Suprapubic skin (tissue), 4 donors: ENCODE measurements around the gene RIT1. TPM values are rescaled to one million over a fixed set of nuclear protein-coding genes. Genes with fewer than 3 reads are reported as not detected.

Experiments used
- DNase-seq, 2 donors: peaks; one replicate each; pipeline ENCODE4 v3.0.0-alpha.2; 2019; ENCODE audit warnings: low spot score in 2 of 2
- H3K27ac ChIP-seq: fragments of 200-600 bp; sonication (generic); one replicate; pipeline ENCODE4 v1.5.1; 2019
- H3K27me3 ChIP-seq: fragments of 200-600 bp; sonication (generic); one replicate; pipeline ENCODE4 v1.5.1; 2019
- H3K36me3 ChIP-seq: fragments of 200-600 bp; sonication (generic); one replicate; pipeline ENCODE4 v1.5.1; 2019
- H3K4me1 ChIP-seq: fragments of 200-600 bp; sonication (generic); one replicate; pipeline ENCODE4 v1.5.1; 2019
- H3K4me3 ChIP-seq: fragments of 200-600 bp; sonication (generic); one replicate; pipeline ENCODE4 v1.5.1; 2019; ENCODE audit warnings: mild to moderate bottlenecking
- H3K9me3 ChIP-seq: fragments of 200-600 bp; sonication (generic); one replicate; pipeline ENCODE4 v1.5.1; 2019
- CTCF ChIP-seq, 2 donors: fragments of 200-600 bp in 1 of 2; fragments of 450-650 bp in 1 of 2; sonication (generic) in 1 of 2; IDR thresholded peaks; one replicate each; pipeline ENCODE4 v1.5.1; 2016 to 2019; ENCODE audit warnings: antibody characterized with exemption in 2 of 2, mild to moderate bottlenecking in 1 of 2, moderate library complexity in 1 of 2
- EP300 ChIP-seq: sonication (generic); formaldehyde crosslinking; IDR thresholded peaks from one replicate; pipeline ENCODE4 v1.6.1; 2017; ENCODE audit warnings: antibody characterized with exemption
- POLR2A ChIP-seq, 2 donors: fragments of 450-650 bp; IDR thresholded peaks; one replicate each; pipeline ENCODE4 v1.6.1; 2017; ENCODE audit warnings: antibody characterized with exemption in 2 of 2, mild to moderate bottlenecking in 2 of 2, moderate library complexity in 2 of 2
- POLR2AphosphoS5 ChIP-seq, 3 donors: sonication (generic); formaldehyde crosslinking; IDR thresholded peaks; one replicate each; pipeline ENCODE4 v1.6.1; 2017; ENCODE audit warnings: antibody characterized with exemption in 3 of 3
- WGBS: methylation state at CpG from one replicate; pipeline ENCODE4 v1.1.5; 2018; 5-methylcytosine and 5-hydroxymethylcytosine counted together
- total RNA-seq, 4 donors: library from RNA; depleted of rRNA; stranded (reverse); fragments of >200 nt; gene quantifications; one replicate each; pipeline ENCODE4 v1.1.0, GENCODE V29; 2016

Gene RIT1
- total RNA-seq, 4 donors from 2014 or later = 18.1 to 30.8 (median 23.8) TPM

DNA sequence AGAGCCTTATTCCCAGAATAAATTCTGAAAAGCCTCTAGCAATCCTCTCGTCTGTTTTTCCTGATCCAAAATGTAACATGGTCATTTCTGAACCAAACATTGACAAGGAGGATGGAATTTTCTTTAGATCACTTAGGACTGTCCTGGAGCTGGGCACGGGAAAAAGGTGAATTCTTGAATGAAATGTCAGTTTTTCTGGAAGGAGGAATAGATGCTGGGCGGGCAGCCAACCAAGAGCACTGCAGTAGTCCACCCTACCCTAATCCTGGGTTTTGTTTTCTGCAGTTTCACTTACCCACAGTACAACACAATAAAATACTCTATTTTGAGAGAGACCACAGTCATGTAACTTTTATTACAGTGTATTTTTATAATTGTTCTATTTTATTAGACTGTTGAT is 20.9 kb downstream of the RIT1 start:
- H3K4me1 ChIP-seq = peaks cover 16% of the 10 kb centered on the region
- H3K27me3 ChIP-seq = no peaks in the 10 kb centered on the region
- no peak overlapping the region for H3K4me3 ChIP-seq
- WGBS = 72% methylated on average over 3 of the region's 3 CpGs
- DNase-seq = no peak
- H3K36me3 ChIP-seq = no peaks in the 10 kb centered on the region
- no peak overlapping the region for H3K27ac ChIP-seq
- no peaks in the 10 kb centered on the region for H3K9me3 ChIP-seq
- no peak for TF ChIP-seq CTCF (IDR thresholded peaks at IDR 0.05)
- TF ChIP-seq POLR2A (IDR thresholded peaks at IDR 0.05) = no peak
- TF ChIP-seq EP300 = no peak
- TF ChIP-seq POLR2AphosphoS5 (IDR thresholded peaks at IDR 0.05) = no peak

- Histone ChIP-seq H3K27me3 (no peaks in the 10 kb centered on the region), H3K4me1 (peaks cover 16% of the 10 kb centered on the region), H3K4me3 (no peak overlapping the region), H3K36me3 (no peaks in the 10 kb centered on the region), H3K9me3 (no peaks in the 10 kb centered on the region), H3K27ac (no peak overlapping the region)
- 65% methylated on average over 2 of the region's 2 CpGs for WGBS
- DNase-seq = no peak
- TF ChIP-seq POLR2AphosphoS5 (IDR thresholded peaks at IDR 0.05) = no peak
- no peak for TF ChIP-seq CTCF (IDR thresholded peaks at IDR 0.05)
- no peak for TF ChIP-seq EP300
- no peak for TF ChIP-seq POLR2A (IDR thresholded peaks at IDR 0.05)
Measured at GRCh38 chr1:155889566-155889965, 21.6 kb downstream of the RIT1 start.

- Histone ChIP-seq H3K9me3 (no peaks in the 10 kb centered on the region), H3K27ac (no peak overlapping the region), H3K4me1 (peaks cover 9% of the 10 kb centered on the region), H3K27me3 (no peaks in the 10 kb centered on the region), H3K4me3 (no peak overlapping the region), H3K36me3 (no peaks in the 10 kb centered on the region)
- TF ChIP-seq POLR2A (IDR thresholded peaks at IDR 0.05) = no peak
- TF ChIP-seq POLR2AphosphoS5 (IDR thresholded peaks at IDR 0.05) = no peak
- no peak for TF ChIP-seq EP300
- TF ChIP-seq CTCF (IDR thresholded peaks at IDR 0.05) = no peak
- WGBS = 91% methylated on average over 5 of the region's 5 CpGs
- no peak for DNase-seq
Measured at GRCh38 chr1:155888481-155888880, 22.7 kb downstream of the RIT1 start.

- DNase-seq = no peak
- Histone ChIP-seq H3K36me3 (no peaks in the 10 kb centered on the region), H3K4me3 (no peak overlapping the region), H3K27me3 (no peaks in the 10 kb centered on the region), H3K4me1 (no peaks in the 10 kb centered on the region), H3K9me3 (no peaks in the 10 kb centered on the region), H3K27ac (no peak overlapping the region)
- no peak for TF ChIP-seq POLR2A (IDR thresholded peaks at IDR 0.05)
- TF ChIP-seq POLR2AphosphoS5 (IDR thresholded peaks at IDR 0.05) = no peak
- no peak for TF ChIP-seq EP300
- TF ChIP-seq CTCF (IDR thresholded peaks at IDR 0.05) = no peak
Measured at GRCh38 chr1:155884982-155885381, 26.2 kb downstream of the RIT1 start.

GRCh38 chr1:155884031-155884960 is 26.9 kb downstream of the RIT1 start:
- Histone ChIP-seq H3K9me3 (no peaks in the 10 kb centered on the region), H3K4me1 (no peaks in the 10 kb centered on the region), H3K36me3 (no peaks in the 10 kb centered on the region), H3K4me3 (no peak overlapping the region), H3K27me3 (no peaks in the 10 kb centered on the region), H3K27ac (no peak overlapping the region)
- WGBS = 66% methylated on average over 9 of the region's 9 CpGs
- TF ChIP-seq CTCF (IDR thresholded peaks at IDR 0.05) (no peak), POLR2A (IDR thresholded peaks at IDR 0.05) (no peak), EP300 (no peak), POLR2AphosphoS5 (IDR thresholded peaks at IDR 0.05) (no peak)
- DNase-seq = no peak
